ENCODE results near the gene ADAM12. TPM values are rescaled to one million over a fixed set of nuclear protein-coding genes. Genes with fewer than 3 reads are reported as not detected.

ADAM12 gene
- total and polyA plus RNA-seq, 2 of the 13 experiments (the other 11 are each of a cell fraction or from before 2014, with no cell fraction given), result not detected

DNA sequence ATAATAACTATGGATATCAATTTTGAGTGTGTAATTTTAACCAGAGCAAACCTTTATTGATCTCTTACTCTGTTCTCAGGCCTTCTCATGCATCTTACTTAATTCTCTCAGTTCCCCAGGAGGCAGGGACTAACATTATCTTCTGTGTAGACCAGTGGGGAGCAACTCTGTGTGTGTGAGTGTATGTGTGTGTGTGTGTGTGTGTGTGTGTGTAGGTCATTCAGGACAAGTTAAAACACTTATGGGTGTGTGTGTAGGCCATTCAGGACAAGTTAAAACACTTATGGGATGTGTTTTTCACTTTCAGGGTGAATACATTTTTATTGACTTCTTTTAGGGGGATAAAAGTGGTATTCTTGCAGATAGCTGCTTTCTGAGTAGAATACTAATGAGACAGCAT is 145.0 kb downstream of the ADAM12 start:
- intact Hi-C loops (cut with micrococcal nuclease; ENCODE audit: unreplicated experiment) (no loop called here), in situ Hi-C loops (cut with HindIII; ENCODE audit: extremely low pct_ligation_motif_present, low pct_unique_long_range_greater_than_20kb) (no loop called here)
- Histone ChIP-seq H3K9me3 (ENCODE audit: low read length) (no peaks in the 10 kb centered on the region), H3K79me2 (ENCODE audit: insufficient read depth, low read length) (no peaks in the 10 kb centered on the region), H3K36me3 (replicated peaks in 1 of 2; ENCODE audit: control insufficient read depth in 1 of 2, insufficient read depth in 2 of 2, low read length in 2 of 2) (no peaks in the 10 kb centered on the region), H3K27me3 (ENCODE audit: control insufficient read depth in 1 of 2, insufficient read depth in 2 of 2, low read length in 2 of 2) (peaks cover 3 to 19% of the 10 kb centered on the region in 2 experiments), H3K4me3 (replicated peaks in 1 of 3; ENCODE audit: insufficient read depth in 1 of 3, low read depth in 2 of 3, low read length in 3 of 3) (no peak overlapping the region), H4K20me1 (ENCODE audit: insufficient read depth, low read length) (no peaks in the 10 kb centered on the region), H3K27ac (ENCODE audit: extremely low read length, insufficient read depth, low read length) (no peak overlapping the region), H2AFZ (ENCODE audit: low read length) (no peak overlapping the region), H3K4me2 (ENCODE audit: low read depth, low read length) (no peak overlapping the region), H3K4me1 (ENCODE audit: insufficient read depth, low read length) (no peaks in the 10 kb centered on the region), H3K9ac (ENCODE audit: insufficient read depth, low read depth, low read length) (no peak overlapping the region)
- TF ChIP-seq TBX2 (CRISPR knock-in tag; IDR thresholded peaks at IDR 0.05; ENCODE audit: borderline replicate concordance) (no peak), YY1 (IDR thresholded peaks at IDR 0.05; ENCODE audit: insufficient read depth, insufficient replicate concordance, low read depth, low read length) (no peak), TOE1 (CRISPR knock-in tag; IDR thresholded peaks at IDR 0.05) (no peak), TP53 (CRISPR knock-in tag; conservative IDR thresholded peaks at IDR 0.05) (no peak), ZNF547 (CRISPR knock-in tag; IDR thresholded peaks at IDR 0.05) (no peak), ZMYM4 (CRISPR knock-in tag; IDR thresholded peaks at IDR 0.05) (no peak), ZNF569 (CRISPR knock-in tag; IDR thresholded peaks at IDR 0.05; ENCODE audit: borderline replicate concordance) (no peak), HMGA1 (CRISPR knock-in tag; conservative IDR thresholded peaks at IDR 0.05) (no peak), ZNF605 (CRISPR knock-in tag; IDR thresholded peaks at IDR 0.05) (no peak), FOXJ3 (CRISPR knock-in tag; IDR thresholded peaks at IDR 0.05; ENCODE audit: borderline replicate concordance) (no peak), NFYB (CRISPR knock-in tag; IDR thresholded peaks at IDR 0.05) (no peak), SALL1 (CRISPR knock-in tag; IDR thresholded peaks at IDR 0.05) (no peak)
- TF ChIP-seq, protein P1, sequence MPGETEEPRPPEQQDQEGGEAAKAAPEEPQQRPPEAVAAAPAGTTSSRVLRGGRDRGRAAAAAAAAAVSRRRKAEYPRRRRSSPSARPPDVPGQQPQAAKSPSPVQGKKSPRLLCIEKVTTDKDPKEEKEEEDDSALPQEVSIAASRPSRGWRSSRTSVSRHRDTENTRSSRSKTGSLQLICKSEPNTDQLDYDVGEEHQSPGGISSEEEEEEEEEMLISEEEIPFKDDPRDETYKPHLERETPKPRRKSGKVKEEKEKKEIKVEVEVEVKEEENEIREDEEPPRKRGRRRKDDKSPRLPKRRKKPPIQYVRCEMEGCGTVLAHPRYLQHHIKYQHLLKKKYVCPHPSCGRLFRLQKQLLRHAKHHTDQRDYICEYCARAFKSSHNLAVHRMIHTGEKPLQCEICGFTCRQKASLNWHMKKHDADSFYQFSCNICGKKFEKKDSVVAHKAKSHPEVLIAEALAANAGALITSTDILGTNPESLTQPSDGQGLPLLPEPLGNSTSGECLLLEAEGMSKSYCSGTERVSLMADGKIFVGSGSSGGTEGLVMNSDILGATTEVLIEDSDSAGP (CRISPR knock-in tag; IDR thresholded peaks at IDR 0.05; ENCODE audit: borderline replicate concordance), result no peak
- TF ChIP-seq, protein P2, sequence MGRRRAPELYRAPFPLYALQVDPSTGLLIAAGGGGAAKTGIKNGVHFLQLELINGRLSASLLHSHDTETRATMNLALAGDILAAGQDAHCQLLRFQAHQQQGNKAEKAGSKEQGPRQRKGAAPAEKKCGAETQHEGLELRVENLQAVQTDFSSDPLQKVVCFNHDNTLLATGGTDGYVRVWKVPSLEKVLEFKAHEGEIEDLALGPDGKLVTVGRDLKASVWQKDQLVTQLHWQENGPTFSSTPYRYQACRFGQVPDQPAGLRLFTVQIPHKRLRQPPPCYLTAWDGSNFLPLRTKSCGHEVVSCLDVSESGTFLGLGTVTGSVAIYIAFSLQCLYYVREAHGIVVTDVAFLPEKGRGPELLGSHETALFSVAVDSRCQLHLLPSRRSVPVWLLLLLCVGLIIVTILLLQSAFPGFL (CRISPR knock-in tag; IDR thresholded peaks at IDR 0.05), result no peak
- ChIA-PET POLR2A (no interaction called here), CTCF (ENCODE audit: low intra/inter-chr PET ratio, low total read pairs) (no interaction called here)
- no peak for FAIRE-seq
- no peak for ATAC-seq
- no peak for DNase-seq (ENCODE audit: low spot score)
- BruUV-seq (replicated peaks), result no TSS peak
